GM21423 (cell line): Measurements from ENCODE around the gene AKAP17A.
"Not testable (repeated sequence)": the region's sequence is repeated elsewhere in the genome, so short reads cannot be mapped to it uniquely, and the experiment has no call there.

Experiments
- ATAC-seq: cut with Tn5 transposase; IDR thresholded peaks from one replicate; pipeline ENCODE4 v1.9.1; 2021; ENCODE audit warnings: mild to moderate bottlenecking, moderate library complexity; ENCODE audit not compliant: unreplicated experiment

The AKAP17A gene, protein sequence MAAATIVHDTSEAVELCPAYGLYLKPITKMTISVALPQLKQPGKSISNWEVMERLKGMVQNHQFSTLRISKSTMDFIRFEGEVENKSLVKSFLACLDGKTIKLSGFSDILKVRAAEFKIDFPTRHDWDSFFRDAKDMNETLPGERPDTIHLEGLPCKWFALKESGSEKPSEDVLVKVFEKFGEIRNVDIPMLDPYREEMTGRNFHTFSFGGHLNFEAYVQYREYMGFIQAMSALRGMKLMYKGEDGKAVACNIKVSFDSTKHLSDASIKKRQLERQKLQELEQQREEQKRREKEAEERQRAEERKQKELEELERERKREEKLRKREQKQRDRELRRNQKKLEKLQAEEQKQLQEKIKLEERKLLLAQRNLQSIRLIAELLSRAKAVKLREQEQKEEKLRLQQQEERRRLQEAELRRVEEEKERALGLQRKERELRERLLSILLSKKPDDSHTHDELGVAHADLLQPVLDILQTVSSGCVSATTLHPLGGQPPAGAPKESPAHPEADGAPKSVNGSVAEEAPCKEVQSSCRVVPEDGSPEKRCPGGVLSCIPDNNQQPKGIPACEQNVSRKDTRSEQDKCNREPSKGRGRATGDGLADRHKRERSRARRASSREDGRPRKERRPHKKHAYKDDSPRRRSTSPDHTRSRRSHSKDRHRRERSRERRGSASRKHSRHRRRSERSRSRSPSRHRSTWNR

GRCh38 chrX:1591102-1591862, at the start of gene AKAP17A:
AKAP17A (plus strand) TSS chrX:1591604; CDS start chrX:1593463, 1,859 bp downstream.
- peak; percentile 89 for ATAC-seq

DNA sequence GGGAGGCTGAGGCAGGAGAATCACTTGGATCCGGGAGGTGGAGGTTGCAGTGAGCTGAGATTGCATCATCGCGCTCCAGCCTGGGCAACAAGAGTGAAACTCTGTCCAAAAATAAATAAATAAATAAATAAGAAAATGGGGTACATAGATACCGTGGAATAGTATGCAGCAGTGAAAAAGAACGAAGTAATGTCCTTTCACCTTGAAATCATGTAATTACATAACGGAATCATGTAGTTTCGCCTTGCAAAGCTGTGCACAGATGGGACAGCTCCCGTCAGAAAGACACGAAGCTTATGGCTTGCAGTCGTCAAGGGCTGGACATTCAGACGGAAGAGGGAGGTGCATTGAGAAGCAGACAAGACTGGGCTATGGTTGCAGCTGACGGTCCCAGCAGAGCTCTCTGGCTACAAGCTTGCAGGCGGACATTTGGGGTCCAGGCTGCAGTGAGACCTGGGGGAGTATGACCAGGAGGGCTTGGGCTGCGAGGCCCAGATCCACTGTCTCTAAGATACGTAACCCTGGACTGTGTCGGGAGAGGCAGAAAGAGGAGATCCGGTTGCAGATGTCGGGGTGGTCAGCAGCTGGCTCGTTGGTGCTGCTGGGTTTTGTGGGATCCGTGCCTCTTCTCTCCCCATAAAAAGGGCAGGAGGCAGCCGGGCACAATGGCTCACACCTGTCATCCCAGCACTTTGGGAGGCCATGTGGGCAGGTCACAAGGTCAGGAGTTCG, 48.2 kb upstream of the AKAP17A start:
- ATAC-seq = no peak

DNA sequence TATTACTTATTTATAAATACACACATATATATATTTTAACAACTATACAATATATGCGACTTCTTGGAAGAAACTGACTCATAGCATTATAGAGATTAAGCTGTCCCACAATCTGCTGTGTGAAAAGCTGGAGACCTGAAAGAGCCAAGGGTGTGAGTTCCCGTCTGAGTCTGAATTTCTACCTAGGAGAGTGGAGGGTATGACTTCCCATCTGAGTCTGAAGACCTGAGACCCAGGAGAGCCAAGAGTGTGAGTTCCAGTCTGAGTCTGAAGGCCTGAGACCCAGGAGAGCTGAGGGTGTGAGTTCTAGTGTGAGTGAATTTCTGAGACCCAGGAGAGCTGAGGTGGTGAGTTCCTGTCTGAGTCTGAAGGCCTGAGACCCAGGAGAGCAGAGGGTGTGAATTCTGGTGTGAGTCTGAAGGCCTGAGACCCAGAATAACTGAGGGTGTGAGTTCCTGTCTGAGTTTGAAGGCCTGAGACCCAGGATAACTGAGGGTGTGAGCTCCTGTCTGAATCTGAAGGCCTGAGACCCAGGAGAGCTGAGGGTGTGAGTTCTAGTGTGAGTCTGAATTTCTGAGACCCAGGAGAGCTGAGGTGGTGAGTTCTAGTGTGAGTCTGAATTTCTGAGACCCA, 45.5 kb upstream of the AKAP17A start:
- no peak for ATAC-seq

DNA sequence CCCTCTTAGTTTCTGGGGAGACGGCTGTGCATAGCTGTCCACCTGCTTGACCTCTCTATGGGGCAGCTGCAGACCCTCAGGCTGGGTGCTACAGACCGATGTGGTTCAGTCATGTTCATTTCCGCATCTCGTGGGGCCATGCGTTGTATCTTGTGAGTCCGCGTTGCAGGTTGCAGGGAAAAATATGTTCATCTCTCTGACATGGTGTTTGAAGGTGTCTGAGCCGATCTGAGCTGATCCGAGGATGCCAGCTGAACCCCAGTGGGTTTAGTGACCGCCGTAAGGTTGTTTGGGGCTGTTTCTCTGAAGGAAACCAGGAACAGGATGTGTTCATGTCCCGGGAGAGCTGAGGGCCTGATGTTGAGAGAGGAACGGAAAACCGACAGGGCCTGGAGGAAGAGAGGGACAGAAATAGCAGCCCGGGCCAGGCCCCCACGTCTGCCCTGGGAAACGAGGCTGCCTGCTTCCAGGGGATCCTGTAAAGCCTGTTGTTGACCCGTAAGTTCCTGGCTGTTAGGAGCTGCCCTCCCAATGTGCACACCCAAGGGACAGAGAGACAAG, 44.6 kb upstream of the AKAP17A start:
- no peak for ATAC-seq

GRCh38 chrX:1551959-1552546, 39.4 kb upstream of the AKAP17A start:
- ATAC-seq = no peak

DNA sequence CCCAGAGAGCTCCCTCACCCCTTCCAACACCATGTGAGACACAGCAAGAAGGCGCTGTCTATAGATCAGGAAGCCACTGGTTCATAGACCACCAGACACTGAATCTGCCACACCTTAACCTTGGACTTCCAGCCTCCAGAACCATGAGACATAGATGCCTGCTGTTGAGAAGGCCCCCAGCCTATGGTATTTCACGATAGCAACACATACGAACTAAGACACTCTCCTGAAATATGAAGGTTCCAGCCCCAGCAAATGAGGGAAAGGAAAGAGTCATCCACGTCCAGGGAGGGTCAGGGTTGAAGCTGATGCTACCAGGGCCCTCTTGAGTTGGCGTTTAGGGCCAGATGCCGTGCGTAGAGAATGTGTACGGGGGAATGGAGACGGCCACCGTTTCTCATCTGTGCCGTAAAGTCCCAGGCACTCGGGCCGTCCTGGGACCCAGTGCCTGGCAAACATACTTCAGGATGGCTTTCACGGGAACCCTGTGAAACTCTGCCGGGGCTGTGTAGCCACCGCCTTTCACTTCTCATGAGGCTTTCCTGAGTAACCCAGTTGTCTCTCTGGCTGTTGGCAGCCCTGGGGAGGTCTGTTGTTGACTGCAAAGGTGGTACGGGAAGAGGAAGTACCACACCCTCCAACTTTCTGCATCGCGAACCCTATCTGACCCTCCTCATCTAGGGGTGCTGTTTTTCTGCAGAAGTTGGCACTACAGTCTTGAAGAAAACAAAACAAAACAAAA, 36.8 kb upstream of the AKAP17A start:
- ATAC-seq = no peak

DNA sequence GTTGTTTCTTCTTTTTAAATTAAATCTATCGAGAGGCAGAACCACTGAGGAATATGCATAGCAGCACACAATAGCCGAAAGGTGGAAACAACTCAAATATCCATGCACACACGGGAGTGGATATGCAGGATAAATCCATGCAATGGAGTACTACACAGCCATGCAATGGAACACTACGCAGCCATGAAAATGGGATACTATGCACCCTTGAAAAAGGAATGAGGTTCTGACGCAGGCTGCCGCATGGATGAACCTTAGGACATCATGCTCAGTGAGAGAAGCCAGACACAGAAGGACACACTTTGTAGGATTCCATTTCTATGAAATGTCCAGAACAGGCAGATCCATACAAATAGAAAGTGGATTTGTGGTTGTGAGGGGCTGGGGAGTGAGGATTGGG, 36.0 kb upstream of the AKAP17A start:
- ATAC-seq = no peak

DNA sequence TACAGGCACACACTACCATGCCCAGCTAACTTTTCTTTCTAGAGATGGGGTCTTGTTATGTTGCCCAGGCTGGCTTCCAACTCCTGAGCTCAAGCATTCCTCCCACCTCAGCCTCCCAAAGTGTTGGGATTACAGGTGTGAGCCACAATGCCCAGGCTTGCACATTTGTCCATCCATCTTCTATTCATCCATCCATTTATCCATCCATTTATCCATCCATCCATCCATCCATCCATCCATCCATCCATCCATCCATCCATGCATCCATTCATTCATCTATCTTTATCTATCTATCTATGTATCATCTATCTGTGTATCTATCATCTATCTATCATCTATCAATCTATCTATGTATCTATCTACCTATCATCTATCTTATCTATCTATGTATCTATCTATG, 34.0 kb upstream of the AKAP17A start:
- ATAC-seq = not testable (repeated sequence)

GRCh38 chrX:1558761-1559468, 32.5 kb upstream of the AKAP17A start:
- no peak for ATAC-seq

DNA sequence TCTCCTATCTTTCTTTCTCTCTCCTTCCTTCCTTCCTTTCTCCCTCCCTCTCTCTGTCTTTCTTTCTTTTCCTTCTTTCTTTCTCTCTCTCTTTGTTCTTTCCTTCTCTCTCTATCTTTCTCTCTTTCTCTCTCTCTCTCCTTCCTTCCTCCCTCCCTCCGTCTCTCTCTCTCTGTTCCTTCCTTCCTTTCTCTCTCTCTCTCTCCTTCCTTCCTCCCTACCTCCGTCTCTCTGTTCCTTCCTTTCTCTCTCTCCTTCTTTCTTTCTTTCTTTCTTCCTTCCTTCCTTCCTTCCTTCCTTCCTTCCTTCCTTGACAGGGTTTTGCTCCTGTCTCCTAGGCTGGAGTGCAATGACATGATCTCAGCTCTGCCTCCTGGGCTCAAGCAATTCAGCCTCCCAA, 30.2 kb upstream of the AKAP17A start:
- no peak for ATAC-seq

- not testable (repeated sequence) for ATAC-seq
Measured at GRCh38 chrX:1564077-1564476, 27.3 kb upstream of the AKAP17A start.

DNA sequence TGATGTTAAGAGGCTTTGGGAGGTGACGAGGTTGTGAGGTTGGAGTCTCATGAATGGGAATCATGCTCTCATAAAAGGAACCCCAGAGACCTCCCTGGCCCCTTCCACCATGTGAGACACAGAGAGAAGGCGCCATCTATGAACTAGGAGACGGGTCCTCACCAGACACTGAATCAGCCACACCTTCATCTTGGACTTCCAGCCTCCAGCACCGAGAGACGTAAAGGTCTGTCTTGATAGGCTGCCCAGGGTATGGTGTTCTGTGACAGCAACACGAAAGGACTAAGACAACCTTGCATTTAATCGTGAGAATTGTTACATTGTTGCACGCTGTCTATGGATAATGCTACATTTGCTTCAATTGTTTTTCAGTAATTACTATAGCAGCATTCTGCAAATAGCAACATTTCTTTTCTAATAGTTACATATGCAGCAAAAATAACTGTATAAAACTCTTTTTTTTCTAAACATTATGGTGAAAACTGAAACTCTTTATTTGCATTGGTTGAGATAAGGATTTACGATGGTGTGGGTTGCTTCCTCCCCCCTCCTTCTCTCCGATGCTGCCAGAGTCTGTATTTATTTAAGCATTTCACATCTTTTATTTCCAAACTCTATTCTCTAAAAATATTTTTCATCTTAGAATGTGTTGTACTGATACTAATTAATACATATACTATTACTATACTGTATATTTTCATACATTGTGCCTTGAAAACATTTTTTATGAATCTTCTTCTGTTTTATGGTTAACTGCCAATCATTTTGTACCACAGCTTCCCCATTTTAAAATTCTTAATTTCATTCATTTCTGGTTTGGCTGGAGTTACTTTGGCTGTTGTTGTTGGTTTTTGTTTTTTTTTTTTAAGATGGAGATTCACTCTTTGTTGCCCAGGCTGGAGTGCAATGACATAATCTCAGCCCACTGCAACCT, 26.4 kb upstream of the AKAP17A start:
- ATAC-seq = peak; percentile 76

GRCh38 chrX:1574181-1574580, 17.2 kb upstream of the AKAP17A start:
- not testable (repeated sequence) for ATAC-seq

DNA sequence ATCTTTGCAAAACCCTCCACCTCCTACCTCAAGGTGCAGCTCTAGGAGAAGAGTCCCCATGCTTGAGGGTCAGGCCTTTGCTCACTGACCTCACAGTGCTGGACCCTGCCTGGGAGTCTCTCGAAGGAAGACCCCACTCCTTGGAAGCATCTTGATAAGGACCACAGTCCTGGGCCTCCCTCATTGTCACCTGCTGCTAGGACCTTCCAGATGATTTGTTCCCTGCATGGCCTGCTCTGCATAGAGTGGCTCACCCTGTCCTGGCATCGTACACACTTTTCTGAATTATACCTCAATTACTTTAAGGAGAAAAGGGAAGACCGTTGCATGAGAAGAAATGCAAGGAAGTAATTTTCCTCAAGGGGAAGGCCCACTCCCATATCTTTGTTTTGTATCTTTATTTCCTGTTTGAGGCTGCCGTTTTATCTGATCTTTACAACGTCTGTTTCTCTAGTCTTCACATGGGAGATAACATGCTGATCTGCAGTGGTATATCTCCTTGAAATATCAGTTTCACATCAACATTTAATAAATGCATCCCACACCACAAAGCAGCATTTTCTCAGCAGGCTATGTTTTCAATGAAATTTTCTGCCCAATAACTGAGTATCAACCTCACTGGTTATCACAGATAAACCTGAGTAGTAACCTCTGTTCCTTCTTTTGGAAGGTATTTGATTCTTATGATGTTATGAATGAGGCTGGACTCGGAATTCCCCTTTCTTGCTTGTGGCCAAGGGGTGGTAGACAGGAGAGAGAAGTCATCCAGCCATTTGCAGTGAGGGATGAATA, 15.0 kb upstream of the AKAP17A start:
- ATAC-seq = no peak

- no peak for ATAC-seq
Measured at GRCh38 chrX:1577845-1578244, 13.6 kb upstream of the AKAP17A start.

DNA sequence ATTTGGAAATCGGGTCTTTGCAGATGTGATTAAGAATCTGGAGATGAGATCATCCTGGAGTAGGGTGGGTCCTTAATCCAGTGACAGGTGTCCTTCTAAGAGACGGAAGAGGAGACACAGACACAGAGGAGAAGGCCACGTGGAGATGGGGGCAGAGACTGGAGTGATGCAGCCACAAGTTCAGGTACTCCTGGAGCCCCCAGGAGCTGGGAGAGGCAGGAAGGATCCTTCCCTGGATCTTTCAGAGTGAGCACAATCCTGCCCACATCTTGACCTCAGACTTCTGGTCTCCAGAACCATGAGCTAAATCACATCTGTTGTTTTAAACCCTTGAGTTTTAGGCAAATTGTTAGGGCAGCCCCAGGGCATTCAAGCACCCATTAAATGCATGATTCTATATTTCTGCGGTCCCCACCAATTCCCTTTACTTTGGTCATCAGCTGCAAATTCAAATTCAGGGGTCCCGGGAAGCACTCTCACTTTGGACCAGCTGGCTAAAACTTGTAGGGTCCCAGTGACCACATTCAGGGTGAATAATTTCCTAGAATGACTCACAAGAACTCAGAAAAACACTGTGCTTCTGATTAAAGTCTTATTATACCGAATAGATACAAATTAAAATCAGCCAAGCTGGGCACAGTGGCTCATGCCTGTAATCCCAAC, 12.8 kb upstream of the AKAP17A start:
- no peak for ATAC-seq
